ENCODE measurements around the gene MCF2L. TPM values are rescaled to one million over a fixed set of nuclear protein-coding genes. Genes with fewer than 3 reads are reported as not detected.

The MCF2L gene
- total RNA-seq, 1 donor from 2014 or later: 6.7 TPM

DNA sequence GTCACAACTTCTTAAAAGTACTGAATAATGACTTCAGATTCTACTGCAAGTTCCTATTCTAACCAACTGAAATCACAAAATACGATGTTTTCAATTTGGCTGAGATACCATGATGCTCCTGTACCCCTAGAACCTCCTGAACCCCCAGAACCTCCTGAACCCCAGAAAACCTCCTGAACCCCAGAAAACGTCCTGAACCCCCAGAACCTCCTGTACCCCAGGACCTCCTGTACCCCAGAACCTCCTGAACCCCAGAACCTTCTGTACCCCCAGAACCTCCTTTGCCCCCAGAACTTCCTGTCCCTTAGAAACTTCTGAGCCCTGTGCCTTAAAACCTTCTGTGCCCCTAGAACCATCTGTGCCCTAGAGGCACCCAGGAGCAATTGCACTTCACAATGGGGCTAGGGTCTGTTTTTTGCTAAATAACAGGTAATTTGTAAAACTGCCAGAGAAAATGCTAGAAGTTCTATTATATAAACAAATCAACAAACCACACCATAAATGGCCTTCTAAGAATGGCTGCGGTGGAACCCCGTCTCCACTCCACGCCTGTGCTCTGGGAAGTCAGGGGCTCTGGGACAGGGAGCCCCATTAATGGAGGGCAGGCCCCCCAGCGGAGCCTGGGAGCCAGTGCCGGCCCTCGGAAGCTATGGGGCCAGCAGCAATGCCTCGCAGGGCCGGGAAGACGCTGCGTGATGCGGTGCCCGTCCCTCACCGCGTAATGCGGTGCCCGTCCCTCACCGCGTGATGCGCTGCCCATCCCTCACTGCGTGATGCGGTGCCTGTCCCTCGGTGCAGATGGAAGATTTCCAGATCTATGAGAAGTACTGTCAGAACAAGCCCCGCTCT lies 115.3 kb downstream of the MCF2L start:
- DNase-seq (ENCODE audit: low spot score): peak; percentile 69
- Mint-ChIP-seq H3K9me3 (ENCODE audit: low read depth) (no peaks in the 10 kb centered on the region), H3K4me3 (ENCODE audit: unreplicated experiment) (no peak overlapping the region), H3K36me3 (ENCODE audit: low read depth) (no peaks in the 10 kb centered on the region), H3K27me3 (ENCODE audit: low read depth) (peaks cover 5% of the 10 kb centered on the region), H3K4me1 (ENCODE audit: low read depth) (no peaks in the 10 kb centered on the region), H3K27ac (ENCODE audit: unreplicated experiment) (no peak overlapping the region)
- TF ChIP-seq, protein P1, sequence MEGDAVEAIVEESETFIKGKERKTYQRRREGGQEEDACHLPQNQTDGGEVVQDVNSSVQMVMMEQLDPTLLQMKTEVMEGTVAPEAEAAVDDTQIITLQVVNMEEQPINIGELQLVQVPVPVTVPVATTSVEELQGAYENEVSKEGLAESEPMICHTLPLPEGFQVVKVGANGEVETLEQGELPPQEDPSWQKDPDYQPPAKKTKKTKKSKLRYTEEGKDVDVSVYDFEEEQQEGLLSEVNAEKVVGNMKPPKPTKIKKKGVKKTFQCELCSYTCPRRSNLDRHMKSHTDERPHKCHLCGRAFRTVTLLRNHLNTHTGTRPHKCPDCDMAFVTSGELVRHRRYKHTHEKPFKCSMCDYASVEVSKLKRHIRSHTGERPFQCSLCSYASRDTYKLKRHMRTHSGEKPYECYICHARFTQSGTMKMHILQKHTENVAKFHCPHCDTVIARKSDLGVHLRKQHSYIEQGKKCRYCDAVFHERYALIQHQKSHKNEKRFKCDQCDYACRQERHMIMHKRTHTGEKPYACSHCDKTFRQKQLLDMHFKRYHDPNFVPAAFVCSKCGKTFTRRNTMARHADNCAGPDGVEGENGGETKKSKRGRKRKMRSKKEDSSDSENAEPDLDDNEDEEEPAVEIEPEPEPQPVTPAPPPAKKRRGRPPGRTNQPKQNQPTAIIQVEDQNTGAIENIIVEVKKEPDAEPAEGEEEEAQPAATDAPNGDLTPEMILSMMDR (IDR thresholded peaks at IDR 0.05): peak; percentile 33

DNA sequence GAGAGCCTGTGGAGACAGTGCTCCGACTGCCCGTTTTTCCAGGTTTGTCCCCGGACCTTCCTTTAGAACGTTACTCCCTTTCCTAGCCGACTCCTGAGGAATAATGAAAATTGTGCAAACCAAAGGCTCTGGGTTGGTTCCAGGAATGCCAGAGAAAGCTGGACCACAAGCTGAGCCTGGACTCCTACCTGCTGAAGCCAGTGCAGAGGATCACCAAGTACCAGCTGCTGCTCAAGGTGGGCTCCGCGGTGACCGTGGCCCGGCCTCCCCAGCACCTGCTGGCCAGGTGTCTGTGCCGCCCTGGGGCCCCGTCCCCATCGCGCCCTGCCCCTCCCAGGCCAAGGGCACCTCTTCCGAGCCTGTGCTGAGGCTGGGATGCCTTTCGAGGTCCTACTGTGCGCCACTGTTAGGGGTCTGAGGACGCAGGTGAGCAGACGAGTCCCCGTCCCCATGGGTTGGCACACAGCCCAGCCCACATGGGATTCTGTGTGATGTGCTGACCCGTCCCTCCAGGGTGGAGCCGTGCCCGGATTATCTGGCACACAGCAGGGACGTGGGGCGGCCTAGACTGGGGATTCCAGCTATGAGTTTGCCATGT lies 116.0 kb downstream of the MCF2L start:
- TF ChIP-seq, protein P1 (IDR thresholded peaks at IDR 0.05): no peak
- Mint-ChIP-seq H3K27me3 (ENCODE audit: low read depth) (peaks cover 3% of the 10 kb centered on the region), H3K9me3 (ENCODE audit: low read depth) (no peaks in the 10 kb centered on the region), H3K4me1 (ENCODE audit: low read depth) (no peaks in the 10 kb centered on the region), H3K27ac (ENCODE audit: unreplicated experiment) (no peak overlapping the region), H3K4me3 (ENCODE audit: unreplicated experiment) (no peak overlapping the region), H3K36me3 (ENCODE audit: low read depth) (no peaks in the 10 kb centered on the region)
- peak; percentile 94 for DNase-seq (ENCODE audit: low spot score)

DNA sequence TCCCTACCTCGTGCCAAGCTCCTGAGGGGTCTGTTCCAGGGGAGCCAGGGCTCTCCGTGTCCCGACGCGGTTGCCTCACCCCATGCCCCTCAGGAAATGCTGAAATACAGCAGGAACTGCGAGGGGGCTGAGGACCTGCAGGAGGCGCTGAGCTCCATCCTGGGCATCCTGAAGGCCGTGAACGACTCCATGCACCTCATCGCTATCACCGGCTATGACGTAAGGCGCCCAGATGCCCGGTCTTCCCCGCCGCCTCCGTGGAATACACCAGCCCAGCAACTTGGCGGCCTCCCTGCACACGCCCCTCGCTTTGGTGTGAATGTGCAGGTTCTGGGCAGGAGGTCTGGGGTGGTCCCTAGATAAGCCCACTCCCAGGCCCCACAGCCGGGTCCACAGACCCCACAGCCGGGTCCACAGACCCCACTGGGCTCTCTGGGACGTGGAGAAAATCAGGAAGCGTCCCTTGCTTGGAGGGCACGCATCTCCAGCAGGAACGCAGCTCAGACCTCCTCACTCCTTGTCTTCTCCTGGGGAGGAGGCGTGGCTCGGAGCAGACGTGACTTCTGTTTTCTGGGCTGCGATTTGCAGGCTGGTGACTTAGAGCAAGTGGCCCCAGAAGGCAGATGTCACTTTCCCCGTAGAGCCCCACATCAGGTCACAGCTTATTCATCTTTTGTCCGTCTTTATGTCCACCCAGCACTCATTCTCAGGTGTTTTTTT lies 117.2 kb downstream of the MCF2L start:
- Mint-ChIP-seq H3K4me3 (ENCODE audit: unreplicated experiment) (no peak overlapping the region), H3K27ac (ENCODE audit: unreplicated experiment) (no peak overlapping the region), H3K9me3 (ENCODE audit: low read depth) (no peaks in the 10 kb centered on the region), H3K4me1 (ENCODE audit: low read depth) (no peaks in the 10 kb centered on the region), H3K36me3 (ENCODE audit: low read depth) (no peaks in the 10 kb centered on the region), H3K27me3 (ENCODE audit: low read depth) (peaks cover 6% of the 10 kb centered on the region)
- TF ChIP-seq, protein P1 (IDR thresholded peaks at IDR 0.05): peak; percentile 30
- DNase-seq (ENCODE audit: low spot score): peak; percentile 76

DNA sequence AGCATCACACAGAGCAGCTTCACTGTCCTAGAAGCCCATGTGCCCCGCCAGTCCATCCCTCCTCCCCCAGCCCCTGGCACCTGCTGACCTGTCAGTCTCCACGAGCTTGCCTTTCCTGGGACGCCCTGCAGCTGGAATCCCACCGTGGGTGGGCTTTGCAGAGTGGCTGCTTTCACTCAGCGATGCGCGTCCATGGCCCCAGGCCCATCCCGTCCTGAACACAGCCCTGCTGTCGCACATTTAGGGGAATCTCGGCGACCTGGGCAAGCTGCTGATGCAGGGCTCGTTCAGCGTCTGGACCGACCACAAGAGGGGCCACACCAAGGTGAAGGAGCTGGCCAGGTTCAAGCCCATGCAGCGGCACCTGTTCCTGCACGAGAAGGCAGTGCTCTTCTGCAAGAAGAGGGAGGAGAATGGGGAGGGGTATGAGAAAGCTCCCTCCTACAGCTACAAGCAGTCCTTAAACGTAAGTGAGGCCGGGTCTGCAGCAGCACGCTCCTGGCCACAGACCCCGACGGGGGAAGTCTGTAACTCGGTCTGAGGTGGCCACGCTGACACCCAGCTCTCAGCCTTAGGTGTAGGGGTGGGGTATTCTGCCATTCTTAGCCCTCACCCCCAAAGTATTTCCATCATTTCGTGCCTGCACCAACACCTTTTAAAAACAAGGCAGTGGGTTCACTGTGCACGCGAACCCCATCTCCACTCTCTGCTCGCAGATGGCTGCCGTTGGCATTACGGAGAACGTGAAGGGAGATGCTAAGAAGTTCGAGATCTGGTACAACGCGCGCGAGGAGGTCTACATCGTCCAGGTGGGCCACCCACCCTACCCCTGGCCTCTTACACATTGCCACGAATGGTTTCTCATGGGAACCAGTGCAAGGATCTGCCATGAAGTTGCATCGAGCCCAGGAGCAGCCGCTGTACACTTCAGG lies 118.2 kb downstream of the MCF2L start:
- H3K9me3 Mint-ChIP-seq (ENCODE audit: low read depth): no peaks in the 10 kb centered on the region
- no peak overlapping the region for H3K27ac Mint-ChIP-seq (ENCODE audit: unreplicated experiment)
- peaks cover 3% of the 10 kb centered on the region for H3K27me3 Mint-ChIP-seq (ENCODE audit: low read depth)
- TF ChIP-seq, protein P1 (IDR thresholded peaks at IDR 0.05): no peak
- H3K4me1 Mint-ChIP-seq (ENCODE audit: low read depth): no peaks in the 10 kb centered on the region
- H3K4me3 Mint-ChIP-seq (ENCODE audit: unreplicated experiment): no peak overlapping the region
- DNase-seq (ENCODE audit: low spot score): peak; percentile 72
- H3K36me3 Mint-ChIP-seq (ENCODE audit: low read depth): no peaks in the 10 kb centered on the region

Measured in chondrocyte (in vitro differentiated cells).